Activated naive CD8-positive, alpha-beta T cell treated with anti-CD3 and anti-CD28 coated beads, Interleukin-2, amount 10 ng/mL, durations not matched to agents 7 days and 5 days (primary cell): ENCODE measurements around the gene PNMA8C. TPM values are rescaled to one million over a fixed set of nuclear protein-coding genes. Genes with fewer than 3 reads are reported as not detected.

ENCODE experiments used
- ATAC-seq: fragments of 150-1000 bp; cut with Tn5 transposase; one replicate; pipeline ENCODE4 v1.10.0; 2021; ENCODE audit warnings: low read depth, moderate library complexity
- POLR2A ChIA-PET: fragments of 350-600 bp; sonication (Branson Sonifier 250); formaldehyde crosslinking; loops from one replicate; lab custom pipeline; 2021; ENCODE audit warnings: antibody characterized with exemption; lab: Charles Lee
- DNase-seq: peaks from one replicate; pipeline ENCODE4 v3.0.0; 2021
- H3K27ac Mint-ChIP-seq: one replicate; pipeline ENCODE4 v1.8.0; 2022; ENCODE audit warnings: mild to moderate bottlenecking, mixed read lengths
- H3K27me3 Mint-ChIP-seq: one replicate; pipeline ENCODE4 v1.8.0; 2022; ENCODE audit warnings: mild to moderate bottlenecking, moderate library complexity, mixed read lengths
- H3K36me3 Mint-ChIP-seq: one replicate; pipeline ENCODE4 v1.8.0; 2021; ENCODE audit warnings: mild to moderate bottlenecking, mixed read lengths
- H3K4me1 Mint-ChIP-seq: one replicate; pipeline ENCODE4 v1.8.0; 2021; ENCODE audit warnings: mixed read lengths
- H3K4me3 Mint-ChIP-seq: one replicate; pipeline ENCODE4 v1.8.0; 2022; ENCODE audit warnings: mild to moderate bottlenecking, moderate library complexity, mixed read lengths
- H3K9me3 Mint-ChIP-seq: one replicate; pipeline ENCODE4 v1.8.0; 2021; ENCODE audit warnings: mixed read lengths
- total RNA-seq, 2 experiments: library from RNA; stranded (reverse); gene quantifications; one replicate each; pipeline ENCODE4 v1.2.3, GENCODE V29; 2021

PNMA8C gene
- total RNA-seq, 2 experiments from 2014 or later = 0.11 TPM; not detected in 1

- Mint-ChIP-seq H3K9me3 (no peaks in the 10 kb centered on the region), H3K27me3 (peaks cover 80% of the 10 kb centered on the region), H3K4me1 (peaks cover 7% of the 10 kb centered on the region), H3K4me3 (no peak within 1 kb of the TSS), H3K27ac (no peak within 1 kb of the TSS), H3K36me3 (no peaks in the 10 kb centered on the region)
- POLR2A ChIA-PET = interaction anchor here (0.8 kb wide), 1 partner anchor 61 kb away, joined by 3 read pairs; no protein-coding TSS in a partner anchor
- DNase-seq (no peak), ATAC-seq (no peak)
Observed at GRCh38 chr19:46413262-46414031, 15.3 kb downstream of the PNMA8C start, which contains the start of gene CCDC8. Gene CCDC8, minus strand, starts transcription at chr19:46413564. Its CDS starts 754 bp downstream, at chr19:46412810.

DNA sequence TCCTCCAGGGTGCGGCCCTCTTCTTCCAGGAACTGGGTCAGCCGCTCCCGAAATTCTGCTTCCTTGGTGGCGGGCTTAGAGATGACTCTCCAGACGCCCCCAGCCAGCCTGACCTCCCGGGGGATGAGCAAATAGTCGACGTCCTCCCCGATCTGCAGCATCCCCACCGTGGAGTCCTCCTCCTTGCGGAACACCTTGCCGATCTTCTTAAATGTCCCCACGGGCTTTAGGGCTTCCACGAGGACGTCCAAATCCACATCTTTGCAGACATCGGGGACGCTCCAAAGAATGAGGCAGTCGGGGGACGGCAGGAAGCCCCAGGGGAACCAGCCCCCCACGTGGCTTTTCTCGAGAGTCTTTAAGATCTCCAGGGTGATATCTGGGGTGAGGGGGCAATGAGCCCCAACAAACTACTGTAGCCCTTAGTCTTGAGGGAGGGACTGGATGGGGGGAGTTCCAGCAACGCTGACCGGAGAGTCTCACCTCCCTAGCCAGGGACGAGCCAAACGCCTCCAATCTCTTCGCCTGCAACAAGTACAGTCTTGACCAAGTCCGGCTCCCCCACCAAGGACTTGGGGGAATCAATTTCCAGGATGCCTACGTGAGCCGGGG is 16.0 kb downstream of the PNMA8C start:
- no peak overlapping the region for H3K4me3 Mint-ChIP-seq
- peaks cover 83% of the 10 kb centered on the region for H3K27me3 Mint-ChIP-seq
- no peak overlapping the region for H3K27ac Mint-ChIP-seq
- DNase-seq (no peak), ATAC-seq (no peak)
- H3K4me1 Mint-ChIP-seq = peaks cover 9% of the 10 kb centered on the region
- H3K36me3 Mint-ChIP-seq = no peaks in the 10 kb centered on the region
- H3K9me3 Mint-ChIP-seq = no peaks in the 10 kb centered on the region
- POLR2A ChIA-PET = no interaction called here

GRCh38 chr19:46411925-46412649 is 16.6 kb downstream of the PNMA8C start:
- Mint-ChIP-seq H3K36me3 (no peaks in the 10 kb centered on the region), H3K4me1 (peaks cover 9% of the 10 kb centered on the region), H3K27me3 (peaks cover 83% of the 10 kb centered on the region), H3K4me3 (no peak overlapping the region), H3K9me3 (no peaks in the 10 kb centered on the region), H3K27ac (no peak overlapping the region)
- DNase-seq = no peak
- no peak for ATAC-seq
- POLR2A ChIA-PET = no interaction called here

- ATAC-seq = no peak
- H3K27ac Mint-ChIP-seq = no peak overlapping the region
- no peak for DNase-seq
Observed at GRCh38 chr19:46411088-46411924, 17.4 kb downstream of the PNMA8C start.

DNA sequence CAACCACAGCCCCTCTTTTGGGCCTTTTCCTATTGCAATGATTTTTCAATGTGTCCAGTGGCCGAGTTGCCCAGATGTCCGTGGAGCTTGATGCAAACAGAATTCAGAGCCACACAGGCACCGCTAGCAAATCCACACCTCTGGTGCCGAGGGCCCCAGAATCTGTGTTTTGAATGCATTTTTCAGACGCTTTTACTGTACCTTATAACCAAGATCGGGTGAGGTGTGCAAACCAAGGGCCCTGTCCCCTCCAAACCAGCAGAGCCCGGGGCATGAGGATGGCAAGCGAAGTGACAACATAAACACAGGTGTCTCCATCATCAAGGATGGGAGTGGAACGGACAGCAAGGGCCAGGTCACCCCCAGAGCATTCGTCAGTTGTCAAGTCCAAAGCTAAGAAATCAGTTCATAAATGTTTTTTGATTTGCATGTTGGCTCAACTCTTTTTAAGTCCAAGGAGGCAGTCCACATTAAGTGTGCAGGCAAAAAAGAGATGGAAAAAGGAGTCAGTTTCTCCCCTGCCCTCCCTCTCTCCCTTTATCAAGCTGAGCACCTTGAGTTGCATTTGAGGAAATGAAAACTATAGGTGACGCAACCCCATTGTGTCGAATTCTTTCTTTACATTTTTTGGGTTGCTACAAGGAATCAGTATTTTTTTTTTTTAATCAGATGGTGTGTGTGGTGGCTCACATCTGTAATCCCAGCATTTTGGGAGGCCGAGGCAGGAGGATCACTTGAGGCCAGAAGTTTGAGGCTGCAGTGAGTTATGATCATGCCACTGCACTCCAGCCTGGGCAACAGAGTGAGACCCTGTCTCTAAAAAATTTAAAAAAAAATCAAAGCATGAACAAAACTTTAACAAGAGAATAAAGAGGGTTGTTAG is 18.3 kb downstream of the PNMA8C start:
- H3K4me3 Mint-ChIP-seq = no peak overlapping the region
- ATAC-seq (no peak), DNase-seq (no peak)
- POLR2A ChIA-PET = no interaction called here
- no peak overlapping the region for H3K27ac Mint-ChIP-seq
- no peaks in the 10 kb centered on the region for H3K9me3 Mint-ChIP-seq
- H3K27me3 Mint-ChIP-seq = peaks cover 83% of the 10 kb centered on the region
- no peaks in the 10 kb centered on the region for H3K36me3 Mint-ChIP-seq
- H3K4me1 Mint-ChIP-seq = peaks cover 10% of the 10 kb centered on the region

More at GRCh38 chr19:46411088-46411924, 17.4 kb downstream of the PNMA8C start:
- POLR2A ChIA-PET = no interaction called here
- Mint-ChIP-seq H3K4me1 (peaks cover 10% of the 10 kb centered on the region), H3K27me3 (peaks cover 83% of the 10 kb centered on the region), H3K36me3 (no peaks in the 10 kb centered on the region), H3K4me3 (no peak overlapping the region), H3K9me3 (no peaks in the 10 kb centered on the region)

DNA sequence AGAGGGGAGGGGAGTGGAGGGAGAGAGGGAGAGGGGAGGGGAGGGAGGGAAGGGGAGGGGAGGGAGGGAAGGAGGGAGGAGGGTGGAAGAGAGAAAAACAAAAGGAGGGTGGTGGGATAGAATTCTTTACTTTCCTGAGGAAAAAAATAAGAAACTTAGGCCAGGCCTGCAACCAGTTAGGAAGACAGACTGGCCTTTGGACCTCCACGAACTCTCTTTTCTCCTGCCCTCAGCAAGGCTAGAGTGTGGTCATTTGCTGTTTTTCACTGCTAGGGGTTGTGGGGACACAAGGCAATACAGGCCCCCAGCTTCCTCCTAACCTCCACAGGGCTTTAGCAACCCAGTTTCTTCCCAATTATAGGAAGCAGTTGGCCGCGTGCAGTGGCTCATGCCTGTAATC is 19.5 kb downstream of the PNMA8C start:
- no peaks in the 10 kb centered on the region for H3K36me3 Mint-ChIP-seq
- ATAC-seq (no peak), DNase-seq (no peak)
- peaks cover 82% of the 10 kb centered on the region for H3K27me3 Mint-ChIP-seq
- H3K4me1 Mint-ChIP-seq = peaks cover 15% of the 10 kb centered on the region
- no peak overlapping the region for H3K27ac Mint-ChIP-seq
- H3K9me3 Mint-ChIP-seq = no peaks in the 10 kb centered on the region
- no peak overlapping the region for H3K4me3 Mint-ChIP-seq
- POLR2A ChIA-PET = no interaction called here

DNA sequence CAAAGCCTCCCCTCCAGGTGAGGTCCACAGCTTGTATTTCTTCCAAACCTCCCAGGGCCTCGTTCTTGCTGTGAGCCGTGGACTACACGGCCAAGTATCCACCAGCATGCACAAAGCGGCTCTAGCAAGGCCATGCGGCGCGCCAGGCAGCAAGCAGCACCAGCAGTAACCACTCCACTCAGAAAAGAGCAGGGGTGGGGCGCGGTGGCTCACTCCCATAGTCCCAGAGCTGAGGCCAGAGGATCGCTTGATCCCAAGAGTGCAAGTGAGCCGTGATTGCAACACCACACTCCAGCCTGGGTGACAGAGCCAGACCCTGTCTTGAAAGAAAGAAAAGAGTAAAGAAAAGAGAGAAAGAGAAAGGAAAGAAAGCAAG is 20.1 kb downstream of the PNMA8C start:
- H3K27ac Mint-ChIP-seq = no peak overlapping the region
- POLR2A ChIA-PET = no interaction called here
- H3K27me3 Mint-ChIP-seq = peaks cover 83% of the 10 kb centered on the region
- no peaks in the 10 kb centered on the region for H3K9me3 Mint-ChIP-seq
- H3K36me3 Mint-ChIP-seq = no peaks in the 10 kb centered on the region
- H3K4me1 Mint-ChIP-seq = peaks cover 19% of the 10 kb centered on the region
- DNase-seq = no peak
- peak overlapping the region; percentile 61 for H3K4me3 Mint-ChIP-seq
- no peak for ATAC-seq

DNA sequence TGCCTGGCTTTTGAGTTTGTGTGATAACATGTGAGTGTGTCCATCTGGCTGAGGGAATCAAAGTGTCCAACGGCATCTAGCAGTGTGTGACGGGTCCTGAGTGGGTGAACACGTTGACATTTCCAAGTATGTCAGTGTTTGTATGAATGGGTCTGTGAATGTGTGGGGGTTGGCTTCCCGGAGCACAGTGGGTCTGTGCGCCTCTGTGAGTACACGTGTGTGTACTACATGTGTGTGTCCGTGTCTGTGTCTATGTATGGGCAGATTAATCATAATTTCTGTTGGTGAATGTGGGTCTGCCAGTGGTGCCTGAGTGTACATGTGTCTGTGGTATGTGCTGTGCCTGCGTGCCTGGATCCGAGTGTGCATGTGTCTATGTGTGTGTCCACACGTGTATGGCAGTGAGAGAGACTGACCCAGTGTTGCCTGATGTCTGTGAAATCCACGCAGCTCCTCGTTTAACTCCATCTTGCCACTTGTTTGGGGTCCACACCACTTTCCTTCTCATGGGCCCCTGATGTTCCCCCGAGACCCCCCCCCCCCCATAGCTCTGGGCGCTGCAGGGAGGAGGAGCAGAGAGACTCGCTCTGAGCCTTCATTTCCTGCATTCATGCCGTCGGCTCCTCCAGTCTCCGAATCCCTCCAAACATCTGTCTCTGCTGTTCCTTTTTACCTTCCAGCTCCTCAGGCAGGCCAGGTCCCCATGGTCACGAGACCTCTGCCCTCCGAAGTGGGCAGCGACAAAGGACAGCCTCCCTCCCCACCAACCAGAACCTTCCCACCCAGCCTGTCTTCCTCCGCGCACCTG is 20.7 kb downstream of the PNMA8C start:
- POLR2A ChIA-PET = no interaction called here
- Mint-ChIP-seq H3K4me3 (peak overlapping the region; percentile 2), H3K27ac (no peak overlapping the region), H3K27me3 (peaks cover 87% of the 10 kb centered on the region), H3K9me3 (no peaks in the 10 kb centered on the region), H3K4me1 (peaks cover 20% of the 10 kb centered on the region), H3K36me3 (no peaks in the 10 kb centered on the region)
- ATAC-seq (no peak), DNase-seq (no peak)

GRCh38 chr19:46406976-46407375 is 21.8 kb downstream of the PNMA8C start:
- peaks cover 22% of the 10 kb centered on the region for H3K4me1 Mint-ChIP-seq
- DNase-seq (no peak), ATAC-seq (no peak)
- POLR2A ChIA-PET = no interaction called here
- H3K36me3 Mint-ChIP-seq = no peaks in the 10 kb centered on the region
- H3K27me3 Mint-ChIP-seq = peaks cover 83% of the 10 kb centered on the region
- H3K27ac Mint-ChIP-seq = no peak overlapping the region
- H3K9me3 Mint-ChIP-seq = no peaks in the 10 kb centered on the region
- no peak overlapping the region for H3K4me3 Mint-ChIP-seq

DNA sequence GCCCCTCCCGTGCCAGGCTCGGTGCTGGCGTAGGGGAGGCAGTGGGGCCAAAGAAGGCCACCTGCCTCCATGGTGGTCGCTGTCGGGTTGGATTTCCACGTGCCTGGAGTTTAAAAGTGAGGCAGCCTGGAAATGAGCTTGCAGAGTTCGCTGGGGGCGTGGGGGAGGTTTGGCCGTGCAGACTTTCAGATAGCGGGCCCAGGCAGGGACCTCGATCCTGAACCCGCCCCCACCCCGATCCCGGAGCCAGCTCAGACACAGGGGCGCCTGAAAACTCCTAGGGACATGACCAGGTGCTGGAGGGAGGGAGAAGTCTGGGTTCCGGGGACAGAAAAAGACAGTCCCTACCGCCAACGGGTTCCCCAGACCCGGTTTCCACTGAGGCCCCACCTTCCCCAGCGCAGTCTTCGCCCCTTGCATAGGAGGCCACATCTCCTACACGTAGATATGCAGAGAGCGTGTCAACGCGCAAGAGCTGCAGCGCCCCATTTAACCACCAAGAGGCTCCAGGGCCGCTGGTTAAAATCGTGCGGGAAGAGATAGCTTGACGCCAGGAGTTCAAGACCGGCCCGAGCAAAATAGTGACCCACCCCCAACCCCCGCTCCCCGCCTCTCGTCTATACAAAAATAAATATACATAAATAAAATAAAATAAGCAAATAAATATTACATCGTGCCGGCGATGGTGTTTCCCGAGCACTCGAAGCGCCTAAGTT is 23.8 kb downstream of the PNMA8C start:
- Mint-ChIP-seq H3K4me1 (peaks cover 22% of the 10 kb centered on the region), H3K27ac (no peak overlapping the region), H3K4me3 (peak overlapping the region; percentile 72), H3K9me3 (no peaks in the 10 kb centered on the region), H3K36me3 (no peaks in the 10 kb centered on the region), H3K27me3 (peaks cover 69% of the 10 kb centered on the region)
- no peak for DNase-seq
- POLR2A ChIA-PET = interaction anchor here (0.6 kb wide), 1 partner anchor 19 kb away, joined by 3 read pairs; no protein-coding TSS in a partner anchor
- peak; percentile 32 for ATAC-seq

GRCh38 chr19:46404055-46404752 is 24.5 kb downstream of the PNMA8C start:
- no peaks in the 10 kb centered on the region for H3K9me3 Mint-ChIP-seq
- ATAC-seq = peak; percentile 31
- H3K27ac Mint-ChIP-seq = no peak overlapping the region
- POLR2A ChIA-PET = interaction anchor here (0.6 kb wide), 1 partner anchor 104 kb away, joined by 3 read pairs; no protein-coding TSS in a partner anchor
- H3K27me3 Mint-ChIP-seq = peaks cover 66% of the 10 kb centered on the region
- peaks cover 22% of the 10 kb centered on the region for H3K4me1 Mint-ChIP-seq
- peak overlapping the region; percentile 72 for H3K4me3 Mint-ChIP-seq
- no peaks in the 10 kb centered on the region for H3K36me3 Mint-ChIP-seq
- DNase-seq = no peak
